ENCODE data around the gene SLC26A9.

DNA sequence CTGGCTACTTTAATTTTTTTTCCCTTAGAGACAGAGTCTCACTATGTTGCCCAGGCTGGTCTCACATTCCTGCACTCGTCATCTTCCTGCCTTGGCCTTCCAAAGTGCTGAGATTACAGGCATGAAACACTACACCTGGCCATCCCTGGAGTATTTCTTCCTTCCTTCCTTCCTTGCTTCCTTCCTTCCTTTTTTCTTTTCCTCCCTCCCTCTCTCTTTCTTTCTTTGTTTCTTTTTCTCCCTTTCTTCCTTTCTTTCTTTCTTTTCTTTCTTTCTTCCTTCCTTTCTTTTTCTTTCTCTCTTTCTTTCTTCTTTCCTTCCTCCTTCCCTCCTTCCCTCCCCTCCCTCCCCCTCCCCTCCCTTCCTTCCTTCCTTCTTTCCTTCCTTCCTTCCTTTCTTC, 46.9 kb downstream of the SLC26A9 start:
- TF ChIP-seq CTCF (IDR thresholded peaks at IDR 0.05; ENCODE audit: borderline replicate concordance, extremely low read depth, low read length, poor library complexity, severe bottlenecking): no peak
- TF ChIP-seq EZH2 (IDR thresholded peaks at IDR 0.05; ENCODE audit: borderline replicate concordance, low read depth, low read length, severe bottlenecking): no peak

Data from DND-41 (cell line).